Measurements from ENCODE around the gene CNOT1. TPM values are rescaled to one million over a fixed set of nuclear protein-coding genes. Genes with fewer than 3 reads are reported as not detected.

The CNOT1 gene
- total and polyA plus RNA-seq, 2 of the 4 experiments (the other 2 are of a cell fraction): 85.5 to 357 TPM

DNA sequence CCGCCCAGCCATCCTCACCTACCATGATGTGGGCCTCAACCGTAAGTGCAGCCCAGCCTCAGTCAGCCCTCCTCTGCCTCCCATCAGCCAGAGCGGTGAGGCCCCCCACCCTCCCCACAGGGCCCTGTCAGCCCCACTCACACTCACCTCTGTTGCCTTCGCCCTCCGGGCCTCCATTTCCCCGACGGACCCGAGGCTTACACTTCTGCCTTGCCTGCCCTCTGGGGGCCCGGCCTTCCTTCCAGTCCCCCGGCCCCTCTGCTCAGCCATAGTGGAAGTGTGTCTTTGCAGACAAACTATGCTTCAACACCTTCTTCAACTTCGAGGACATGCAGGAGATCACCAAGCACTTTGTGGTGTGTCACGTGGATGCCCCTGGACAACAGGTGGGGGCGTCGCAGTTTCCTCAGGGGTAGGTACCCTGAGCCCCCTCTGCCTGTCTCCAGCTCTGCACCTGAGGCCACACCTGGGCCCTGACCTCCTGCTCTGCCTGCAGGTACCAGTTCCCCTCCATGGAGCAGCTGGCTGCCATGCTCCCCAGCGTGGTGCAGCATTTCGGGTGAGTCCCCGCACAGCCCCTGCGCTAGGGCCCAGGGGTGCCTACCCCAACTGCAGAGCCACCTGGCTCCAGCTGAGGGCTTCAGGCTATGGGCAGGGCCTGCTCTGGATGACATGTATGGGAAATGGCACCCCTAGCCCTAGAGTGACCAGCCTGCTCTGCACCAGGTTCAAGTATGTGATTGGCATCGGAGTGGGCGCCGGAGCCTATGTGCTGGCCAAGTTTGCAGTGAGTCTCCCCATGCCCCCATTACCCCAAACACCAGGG is 125.5 kb downstream of the CNOT1 start:
- in situ Hi-C loops (cut with MboI; ENCODE audit: low sequenced_read_pairs) (no loop called here), dilution Hi-C loops (cut with HindIII; ENCODE audit: low sequenced_read_pairs, unreplicated experiment) (no loop called here)

More for the DNA sequence above, 125.5 kb downstream of the CNOT1 start:
- intact Hi-C loops (cut with micrococcal nuclease): no loop called here
- no peak overlapping the region for H3K56ac ChIP-seq (ENCODE audit: extremely low read depth, insufficient read depth, low read length)
- H2AK5ac ChIP-seq (ENCODE audit: low read depth, low read length): no peak overlapping the region
- no peak overlapping the region for H3K9ac ChIP-seq (ENCODE audit: low read depth, low read length)
- no peak overlapping the region for H3K4me3 ChIP-seq (ENCODE audit: insufficient read depth, low read depth, low read length)
- H3K4me1 ChIP-seq (ENCODE audit: control insufficient read depth, insufficient read depth, low read length): peaks cover 6% of the 10 kb centered on the region; the same call in 1 of the 2 replicates
- no peak overlapping the region for H4K8ac ChIP-seq (ENCODE audit: low read depth in 2 of 2, low read length in 2 of 2)
- 0 out of 2 replicates have a peak, but pooled peaks cover 4% of the 10 kb centered on the region for H3K9me1 ChIP-seq (ENCODE audit: insufficient read depth, low read length)
- POLR2A ChIA-PET (ENCODE audit: unreplicated experiment): no interaction called here
- no peak overlapping the region for H2BK5ac ChIP-seq (ENCODE audit: low read depth, low read length, poor library complexity, severe bottlenecking)
- no peak for DNase-seq
- no peak overlapping the region for H2AFZ ChIP-seq (replicated peaks; ENCODE audit: low read length, poor library complexity)
- H2BK120ac ChIP-seq (ENCODE audit: low read depth, low read length): no peak overlapping the region
- no peak overlapping the region for H2BK20ac ChIP-seq (ENCODE audit: low read depth, low read length)
- H2AK9ac ChIP-seq (replicated peaks; ENCODE audit: low read depth, low read length, poor library complexity): no peak overlapping the region
- H4K91ac ChIP-seq (ENCODE audit: insufficient read depth, low read depth, low read length): no peak overlapping the region
- no peak overlapping the region for H4K5ac ChIP-seq (ENCODE audit: low read depth, low read length)
- no peak for ATAC-seq (ENCODE audit: low read depth)
- no peaks in the 10 kb centered on the region for H4K20me1 ChIP-seq (ENCODE audit: insufficient read depth, low read length)
- 93% methylated on average over 8 of the region's 21 CpGs; no CpG with 5 or more reads in 1 of the 2 experiments for WGBS, 2 experiments (ENCODE audit: extremely low coverage in 2 of 2, insufficient read length in 1 of 2)
- no peaks in the 10 kb centered on the region; the same call in 1 of the 2 replicates for H3K27me3 ChIP-seq (ENCODE audit: control insufficient read depth, insufficient read depth, low read length)
- no peak overlapping the region for H3K14ac ChIP-seq (replicated peaks; ENCODE audit: low read depth, low read length)
- no peak overlapping the region for H3K18ac ChIP-seq (ENCODE audit: low read depth, low read length)
- no peak overlapping the region for H3K27ac ChIP-seq (ENCODE audit: insufficient read depth, low read length)
- H3K4ac ChIP-seq (ENCODE audit: low read depth, low read length): no peak overlapping the region
- H3K79me1 ChIP-seq (ENCODE audit: low read depth in 1 of 2, low read length in 2 of 2): 0 out of 4 replicates have a peak, but pooled peaks cover 0 to 7% of the 10 kb centered on the region in 2 experiments
- CTCF ChIA-PET: no interaction called here
- no peak overlapping the region for H3K4me2 ChIP-seq (ENCODE audit: low read depth, low read length)
- no peak overlapping the region for H3K23ac ChIP-seq (ENCODE audit: low read depth, low read length)
- 0 out of 2 replicates have a peak, but pooled peaks cover 3% of the 10 kb centered on the region for H3K36me3 ChIP-seq (ENCODE audit: control insufficient read depth, insufficient read depth, low read length)
- H3K9me3 ChIP-seq (ENCODE audit: control insufficient read depth, insufficient read depth, low read length): no peaks in the 10 kb centered on the region
- no peak for TF ChIP-seq FOS (IDR thresholded peaks at IDR 0.05; ENCODE audit: low read depth, low read length)
- TF ChIP-seq, protein P1, sequence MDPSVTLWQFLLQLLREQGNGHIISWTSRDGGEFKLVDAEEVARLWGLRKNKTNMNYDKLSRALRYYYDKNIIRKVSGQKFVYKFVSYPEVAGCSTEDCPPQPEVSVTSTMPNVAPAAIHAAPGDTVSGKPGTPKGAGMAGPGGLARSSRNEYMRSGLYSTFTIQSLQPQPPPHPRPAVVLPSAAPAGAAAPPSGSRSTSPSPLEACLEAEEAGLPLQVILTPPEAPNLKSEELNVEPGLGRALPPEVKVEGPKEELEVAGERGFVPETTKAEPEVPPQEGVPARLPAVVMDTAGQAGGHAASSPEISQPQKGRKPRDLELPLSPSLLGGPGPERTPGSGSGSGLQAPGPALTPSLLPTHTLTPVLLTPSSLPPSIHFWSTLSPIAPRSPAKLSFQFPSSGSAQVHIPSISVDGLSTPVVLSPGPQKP (IDR thresholded peaks at IDR 0.05; ENCODE audit: borderline replicate concordance, low read depth, low read length): no peak
- no peak for TF ChIP-seq RAD21 (IDR thresholded peaks at IDR 0.05; ENCODE audit: low read length)
- no peak for TF ChIP-seq CHD1 (IDR thresholded peaks at IDR 0.05; ENCODE audit: low read depth, low read length)
- no peak for TF ChIP-seq NFE2L2 (IDR thresholded peaks at IDR 0.05; ENCODE audit: low read depth, low read length)
- BruUV-seq (replicated peaks): no TSS peak
- no peak overlapping the region for H2BK15ac ChIP-seq (ENCODE audit: low read depth, low read length)

Measured in IMR-90 (cell line).